ENCODE results near the gene PLPPR3. TPM values are rescaled to one million over a fixed set of nuclear protein-coding genes. Genes with fewer than 3 reads are reported as not detected.

The PLPPR3 gene
- total RNA-seq, 2 experiments from 2014 or later, result not detected

DNA sequence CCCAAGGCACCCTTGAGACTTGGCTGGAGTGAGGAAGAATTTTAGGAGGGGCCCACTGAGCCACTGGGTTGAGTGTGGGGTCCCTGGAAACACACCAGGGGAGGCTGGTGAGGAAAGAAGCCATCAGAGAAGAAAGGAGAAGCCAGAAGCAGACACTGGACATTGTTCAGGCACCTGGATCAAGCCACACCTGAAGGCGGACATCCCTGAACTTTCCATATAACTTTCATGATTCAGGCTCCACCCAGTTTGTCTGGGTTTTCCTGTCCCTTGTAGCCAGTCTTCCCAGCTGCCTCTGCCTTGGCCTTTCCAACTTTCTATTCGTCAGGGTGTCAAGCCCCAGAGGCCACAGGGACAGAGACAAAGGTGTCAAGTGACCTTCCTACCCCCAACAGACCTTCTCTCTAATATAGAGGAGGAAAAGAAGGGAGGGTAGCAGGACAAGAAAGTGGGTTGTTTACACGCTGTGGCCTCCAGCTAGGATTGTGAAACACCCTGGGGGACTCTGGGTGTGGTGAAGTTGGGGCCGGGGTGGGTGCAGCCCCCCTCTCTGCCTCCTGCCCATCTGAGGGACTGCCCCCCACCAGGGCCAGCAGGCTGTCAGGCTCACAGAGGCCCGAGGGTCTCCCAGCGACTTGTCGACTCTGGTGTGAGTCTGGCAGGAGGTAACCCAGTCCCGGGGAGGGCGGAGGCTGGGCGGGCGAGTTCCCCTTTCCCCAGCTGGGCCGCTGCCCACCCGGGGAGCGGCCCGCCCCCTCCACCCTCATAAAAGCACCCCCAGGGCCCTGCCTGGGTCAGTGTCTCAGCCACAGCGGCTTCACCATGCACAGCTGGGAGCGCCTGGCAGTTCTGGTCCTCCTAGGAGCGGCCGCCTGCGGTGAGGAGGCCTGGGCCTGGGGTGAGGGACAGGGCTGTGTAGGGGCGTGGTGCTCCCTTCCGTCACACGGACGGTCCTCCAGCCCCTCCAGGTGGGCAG, 37.4 kb upstream of the PLPPR3 start, which contains the start of gene CFD:
TSS of gene CFD (plus strand) at position 797 of the 976 bp plus-strand sequence. CDS start at position 823, 26 bp downstream.
- Mint-ChIP-seq H3K27me3 (peaks cover 14% of the 10 kb centered on the region), H3K9me3 (no peaks in the 10 kb centered on the region), H3K4me1 (ENCODE audit: low read depth) (peaks cover 14% of the 10 kb centered on the region), H3K36me3 (ENCODE audit: low read depth) (no peaks in the 10 kb centered on the region), H3K4me3 (no peak within 1 kb of the TSS), H3K27ac (no peak within 1 kb of the TSS)
- TF ChIP-seq, protein P1, sequence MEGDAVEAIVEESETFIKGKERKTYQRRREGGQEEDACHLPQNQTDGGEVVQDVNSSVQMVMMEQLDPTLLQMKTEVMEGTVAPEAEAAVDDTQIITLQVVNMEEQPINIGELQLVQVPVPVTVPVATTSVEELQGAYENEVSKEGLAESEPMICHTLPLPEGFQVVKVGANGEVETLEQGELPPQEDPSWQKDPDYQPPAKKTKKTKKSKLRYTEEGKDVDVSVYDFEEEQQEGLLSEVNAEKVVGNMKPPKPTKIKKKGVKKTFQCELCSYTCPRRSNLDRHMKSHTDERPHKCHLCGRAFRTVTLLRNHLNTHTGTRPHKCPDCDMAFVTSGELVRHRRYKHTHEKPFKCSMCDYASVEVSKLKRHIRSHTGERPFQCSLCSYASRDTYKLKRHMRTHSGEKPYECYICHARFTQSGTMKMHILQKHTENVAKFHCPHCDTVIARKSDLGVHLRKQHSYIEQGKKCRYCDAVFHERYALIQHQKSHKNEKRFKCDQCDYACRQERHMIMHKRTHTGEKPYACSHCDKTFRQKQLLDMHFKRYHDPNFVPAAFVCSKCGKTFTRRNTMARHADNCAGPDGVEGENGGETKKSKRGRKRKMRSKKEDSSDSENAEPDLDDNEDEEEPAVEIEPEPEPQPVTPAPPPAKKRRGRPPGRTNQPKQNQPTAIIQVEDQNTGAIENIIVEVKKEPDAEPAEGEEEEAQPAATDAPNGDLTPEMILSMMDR (IDR thresholded peaks at IDR 0.05), result no peak
- ATAC-seq, result no peak
- no peak for DNase-seq
- POLR2A ChIA-PET, result interaction anchor here (0.9 kb wide), 1 partner anchor 34 kb away, joined by 3 read pairs; the partner anchor contains the start of genes MED16 and RNU6-9
- intact Hi-C loops (cut with micrococcal nuclease), result loop anchor here (5.0 kb wide), 1 partner anchor 123 kb away; the partner anchor contains the start of gene WDR18
- CTCF ChIA-PET, result interaction anchor here (0.7 to 1.3 kb wide), 4 partner anchors 9 to 125 kb away, joined by 3 to 4 read pairs (median 4); partner anchors contain the start of gene WDR18

DNA sequence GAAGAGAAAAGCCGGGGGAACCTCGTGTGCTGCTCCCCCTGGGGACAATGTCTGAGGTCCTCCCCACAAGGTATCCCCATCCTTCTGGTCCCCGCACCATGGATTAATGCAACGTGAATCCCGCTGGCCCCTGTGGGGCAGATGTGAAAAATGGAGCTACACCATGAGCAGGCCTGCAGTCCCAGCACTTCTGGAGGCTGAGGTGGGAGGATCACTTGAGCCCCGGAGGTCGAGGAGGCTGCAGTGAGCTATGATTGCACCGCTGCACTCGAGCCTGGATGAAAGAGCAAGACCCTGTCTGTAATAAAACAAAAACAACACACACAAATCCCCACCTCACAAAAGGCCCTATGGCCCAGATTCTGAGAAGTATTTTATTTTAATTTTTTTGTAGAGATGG, 36.5 kb upstream of the PLPPR3 start:
- intact Hi-C loops (cut with micrococcal nuclease), result loop anchor here (5.0 kb wide), 1 partner anchor 124 kb away; the partner anchor contains the start of gene WDR18

DNA sequence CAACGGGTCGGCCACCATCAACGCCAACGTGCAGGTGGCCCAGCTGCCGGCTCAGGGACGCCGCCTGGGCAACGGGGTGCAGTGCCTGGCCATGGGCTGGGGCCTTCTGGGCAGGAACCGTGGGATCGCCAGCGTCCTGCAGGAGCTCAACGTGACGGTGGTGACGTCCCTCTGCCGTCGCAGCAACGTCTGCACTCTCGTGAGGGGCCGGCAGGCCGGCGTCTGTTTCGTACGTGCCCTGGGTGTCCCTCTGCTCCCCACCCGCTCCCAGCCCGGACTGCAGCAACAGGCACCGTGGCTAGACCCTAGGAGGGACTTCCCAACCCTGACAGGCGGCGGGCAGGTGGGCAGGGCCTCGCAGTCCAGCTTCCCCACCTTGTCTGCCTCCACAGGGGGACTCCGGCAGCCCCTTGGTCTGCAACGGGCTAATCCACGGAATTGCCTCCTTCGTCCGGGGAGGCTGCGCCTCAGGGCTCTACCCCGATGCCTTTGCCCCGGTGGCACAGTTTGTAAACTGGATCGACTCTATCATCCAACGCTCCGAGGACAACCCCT, 33.9 kb upstream of the PLPPR3 start:
- CTCF ChIA-PET, result interaction anchor here (0.7 to 1.5 kb wide), 5 partner anchors 11 to 86 kb away, joined by 3 to 6 read pairs (median 3); no protein-coding TSS in a partner anchor
- TF ChIP-seq, protein P1 (IDR thresholded peaks at IDR 0.05), result no peak

More for the DNA sequence above, 36.5 kb upstream of the PLPPR3 start:
- no peak overlapping the region for H3K27ac Mint-ChIP-seq
- H3K27me3 Mint-ChIP-seq, result peaks cover 14% of the 10 kb centered on the region
- no peaks in the 10 kb centered on the region for H3K9me3 Mint-ChIP-seq
- ChIA-PET CTCF (interaction anchor here (0.7 to 1.3 kb wide), 4 partner anchors 9 to 126 kb away, joined by 3 to 4 read pairs (median 4); partner anchors contain the start of gene WDR18), POLR2A (interaction anchor here (0.9 kb wide), 1 partner anchor 35 kb away, joined by 3 read pairs; the partner anchor contains the start of genes MED16 and RNU6-9)
- peaks cover 9% of the 10 kb centered on the region for H3K4me1 Mint-ChIP-seq (ENCODE audit: low read depth)
- no peak for DNase-seq
- no peak for ATAC-seq
- H3K36me3 Mint-ChIP-seq (ENCODE audit: low read depth), result no peaks in the 10 kb centered on the region
- H3K4me3 Mint-ChIP-seq, result no peak overlapping the region
- TF ChIP-seq, protein P1 (IDR thresholded peaks at IDR 0.05), result no peak

DNA sequence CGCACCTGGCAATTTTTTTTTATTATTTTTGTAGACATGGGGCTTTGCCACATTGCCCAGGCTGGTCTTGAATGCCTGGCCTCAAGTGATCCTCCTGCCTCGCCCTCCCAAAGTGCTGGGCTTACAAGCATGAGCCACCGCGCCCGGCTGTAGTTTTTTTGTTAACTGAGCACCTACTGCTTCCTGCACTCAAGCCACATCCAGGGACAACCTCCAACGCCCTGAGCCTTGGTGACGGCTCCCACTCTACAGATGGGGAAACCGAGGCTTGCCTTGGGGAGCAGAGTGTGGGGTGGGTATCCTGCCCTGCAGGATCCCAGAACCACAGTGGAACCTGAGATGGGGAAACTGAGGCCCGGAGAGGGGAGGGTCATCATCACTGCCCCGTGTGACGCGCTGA, 33.4 kb upstream of the PLPPR3 start:
- POLR2A ChIA-PET, result no interaction called here
- CTCF ChIA-PET, result interaction anchor here (0.7 kb wide), 1 partner anchor 86 kb away, joined by 3 read pairs; no protein-coding TSS in a partner anchor

More for the DNA sequence above, 33.9 kb upstream of the PLPPR3 start:
- intact Hi-C loops (cut with micrococcal nuclease), result loop anchor here (5.0 kb wide), 1 partner anchor 127 kb away; the partner anchor contains the start of gene WDR18
- Mint-ChIP-seq H3K36me3 (ENCODE audit: low read depth) (no peaks in the 10 kb centered on the region), H3K4me1 (ENCODE audit: low read depth) (no peaks in the 10 kb centered on the region), H3K27ac (no peak overlapping the region), H3K9me3 (no peaks in the 10 kb centered on the region), H3K4me3 (no peak overlapping the region), H3K27me3 (peaks cover 11% of the 10 kb centered on the region)
- ATAC-seq, result no peak
- POLR2A ChIA-PET, result no interaction called here
- DNase-seq, result no peak

More for the DNA sequence above, 33.4 kb upstream of the PLPPR3 start:
- Mint-ChIP-seq H3K4me3 (no peak overlapping the region), H3K9me3 (no peaks in the 10 kb centered on the region), H3K36me3 (ENCODE audit: low read depth) (no peaks in the 10 kb centered on the region), H3K27me3 (peaks cover 12% of the 10 kb centered on the region), H3K27ac (no peak overlapping the region), H3K4me1 (ENCODE audit: low read depth) (no peaks in the 10 kb centered on the region)
- TF ChIP-seq, protein P1 (IDR thresholded peaks at IDR 0.05), result no peak
- DNase-seq (no peak), ATAC-seq (no peak)
- intact Hi-C loops (cut with micrococcal nuclease), result loop anchor here (5.0 kb wide), 1 partner anchor 127 kb away; the partner anchor contains the start of gene WDR18

Measured in activated CD8-positive, alpha-beta T cell treated with anti-CD3 and anti-CD28 coated beads for 36 hours (primary cell).